ENCODE results near the gene SRRM3. TPM values are rescaled to one million over a fixed set of nuclear protein-coding genes. Genes with fewer than 3 reads are reported as not detected.

The SRRM3 gene
- total RNA-seq, 4 donors from 2014 or later = 1.8 to 2.6 (median 2.1) TPM

DNA sequence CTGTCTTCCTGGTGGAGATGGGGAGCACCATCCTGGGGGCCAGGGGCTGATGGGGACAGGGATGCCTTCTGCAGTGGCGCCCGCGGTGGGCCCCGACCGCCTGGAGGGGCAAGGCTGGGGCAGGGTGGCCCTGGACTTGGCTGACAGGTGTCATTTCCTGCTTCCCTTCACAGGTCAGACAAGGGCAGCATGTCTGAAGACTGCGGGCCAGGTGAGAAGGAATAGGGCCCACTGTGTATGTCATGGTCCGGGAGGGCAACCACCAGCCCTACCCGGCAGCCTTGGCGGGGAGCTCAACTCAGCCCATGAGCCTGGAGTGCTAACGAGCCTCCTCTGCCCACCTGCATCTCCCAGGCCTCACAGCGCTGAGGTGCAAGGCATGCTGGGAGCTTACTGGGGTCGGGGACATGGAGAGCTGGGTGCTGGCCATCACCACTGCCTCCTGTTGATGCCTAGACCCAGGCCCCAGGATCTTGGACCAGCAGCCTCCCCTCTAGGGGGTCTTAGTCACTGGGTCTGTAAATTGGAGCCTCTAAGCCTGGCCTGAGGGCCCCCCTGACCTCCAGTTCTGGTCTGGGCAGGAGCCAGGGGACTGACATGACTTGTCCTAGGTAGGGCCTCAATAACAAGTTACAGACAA, 28.0 kb upstream of the SRRM3 start:
- TF ChIP-seq, protein P1, sequence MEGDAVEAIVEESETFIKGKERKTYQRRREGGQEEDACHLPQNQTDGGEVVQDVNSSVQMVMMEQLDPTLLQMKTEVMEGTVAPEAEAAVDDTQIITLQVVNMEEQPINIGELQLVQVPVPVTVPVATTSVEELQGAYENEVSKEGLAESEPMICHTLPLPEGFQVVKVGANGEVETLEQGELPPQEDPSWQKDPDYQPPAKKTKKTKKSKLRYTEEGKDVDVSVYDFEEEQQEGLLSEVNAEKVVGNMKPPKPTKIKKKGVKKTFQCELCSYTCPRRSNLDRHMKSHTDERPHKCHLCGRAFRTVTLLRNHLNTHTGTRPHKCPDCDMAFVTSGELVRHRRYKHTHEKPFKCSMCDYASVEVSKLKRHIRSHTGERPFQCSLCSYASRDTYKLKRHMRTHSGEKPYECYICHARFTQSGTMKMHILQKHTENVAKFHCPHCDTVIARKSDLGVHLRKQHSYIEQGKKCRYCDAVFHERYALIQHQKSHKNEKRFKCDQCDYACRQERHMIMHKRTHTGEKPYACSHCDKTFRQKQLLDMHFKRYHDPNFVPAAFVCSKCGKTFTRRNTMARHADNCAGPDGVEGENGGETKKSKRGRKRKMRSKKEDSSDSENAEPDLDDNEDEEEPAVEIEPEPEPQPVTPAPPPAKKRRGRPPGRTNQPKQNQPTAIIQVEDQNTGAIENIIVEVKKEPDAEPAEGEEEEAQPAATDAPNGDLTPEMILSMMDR (IDR thresholded peaks at IDR 0.05; ENCODE audit: low read depth) = no peak

DNA sequence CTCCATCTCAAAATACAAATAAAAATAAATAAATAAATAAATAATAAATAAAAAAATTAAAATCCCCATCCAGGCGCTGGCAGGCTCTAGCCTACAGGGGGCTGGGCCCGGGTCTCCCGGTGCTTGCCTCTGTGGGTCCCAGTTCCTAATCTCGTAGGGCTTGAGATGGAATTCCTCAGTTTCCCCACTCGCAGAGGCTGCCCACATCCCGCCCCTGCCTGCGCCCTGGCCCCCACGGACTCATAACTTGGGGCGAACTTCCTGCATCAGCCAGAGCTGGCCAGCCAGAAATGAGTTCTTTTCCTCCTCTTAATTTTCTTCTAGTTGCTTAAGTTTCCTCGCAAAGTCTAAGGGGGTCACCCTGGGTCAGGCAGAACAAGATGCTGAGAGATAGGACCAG, 22.0 kb upstream of the SRRM3 start:
- TF ChIP-seq, protein P1 (IDR thresholded peaks at IDR 0.05; ENCODE audit: low read depth) = no peak

DNA sequence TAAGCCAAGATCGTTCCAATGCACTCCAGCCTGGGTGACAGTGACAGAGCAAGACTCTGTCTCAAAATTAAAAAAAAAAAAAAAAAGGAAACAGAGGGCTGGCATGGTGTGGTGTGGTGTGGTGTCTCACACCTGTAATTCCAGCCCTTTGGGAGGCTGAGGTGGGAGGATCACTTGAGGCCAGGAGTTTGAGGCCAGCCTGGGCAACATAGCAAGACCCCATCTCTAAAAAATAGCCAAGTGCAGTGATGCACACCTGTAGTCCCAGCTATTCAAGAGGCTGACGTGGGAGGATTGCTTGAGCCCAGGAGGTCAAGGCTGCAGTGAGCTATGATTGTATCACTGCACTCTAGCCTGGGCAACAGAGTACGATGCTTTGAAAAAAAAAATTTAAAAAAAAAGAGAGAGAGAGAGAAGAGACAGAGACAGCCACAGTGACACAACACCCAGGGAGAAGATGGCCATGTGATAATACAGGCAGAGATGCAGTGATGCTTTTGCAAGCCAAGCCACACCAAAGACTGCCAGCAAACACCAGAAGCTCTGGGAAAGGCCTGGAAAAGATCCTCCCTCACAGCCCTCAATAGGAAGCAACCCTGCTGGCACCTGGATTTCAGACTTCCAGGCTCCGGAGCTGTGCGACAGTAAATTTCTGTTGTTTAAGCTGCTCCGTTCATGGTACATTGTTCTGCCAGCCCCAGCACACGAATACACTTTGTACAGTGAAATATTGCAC, 19.3 kb upstream of the SRRM3 start:
- TF ChIP-seq, protein P1 (IDR thresholded peaks at IDR 0.05; ENCODE audit: low read depth) = no peak

DNA sequence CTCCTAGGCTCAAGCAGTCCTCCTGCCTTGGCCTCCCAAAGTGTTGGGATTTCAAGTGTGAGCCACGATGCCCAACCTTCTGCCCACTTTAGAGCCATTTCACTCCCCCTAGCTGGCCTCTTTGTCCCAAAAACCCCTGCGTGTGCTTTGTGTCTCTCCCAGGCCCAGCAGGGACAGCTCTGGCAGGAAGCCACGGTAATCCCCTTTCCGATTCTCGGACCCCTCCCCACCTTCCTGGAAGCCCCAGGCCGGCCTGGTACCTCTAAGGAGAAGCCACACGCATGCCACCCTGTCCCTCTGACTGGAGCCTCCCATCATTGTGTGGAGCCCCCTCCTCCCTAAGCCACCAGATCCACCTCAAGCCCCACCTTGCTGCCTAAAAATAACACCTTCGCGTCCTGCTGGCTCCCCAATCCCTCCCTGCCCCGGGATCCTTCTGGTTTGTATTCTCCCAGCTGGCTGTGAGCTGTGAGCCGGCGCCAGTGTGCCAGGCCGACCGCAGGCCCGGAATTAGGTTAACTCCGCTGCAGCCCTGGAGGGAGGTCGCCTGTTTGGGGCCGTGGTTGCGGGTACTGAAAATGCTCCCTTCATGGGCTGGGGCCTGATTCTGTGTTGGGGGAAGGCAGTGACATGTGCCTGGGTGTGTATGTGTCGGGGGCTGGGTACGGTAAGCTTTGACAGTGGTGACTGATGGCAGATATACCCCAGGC, 16.4 kb upstream of the SRRM3 start:
- TF ChIP-seq, protein P1 (IDR thresholded peaks at IDR 0.05; ENCODE audit: low read depth) = no peak

DNA sequence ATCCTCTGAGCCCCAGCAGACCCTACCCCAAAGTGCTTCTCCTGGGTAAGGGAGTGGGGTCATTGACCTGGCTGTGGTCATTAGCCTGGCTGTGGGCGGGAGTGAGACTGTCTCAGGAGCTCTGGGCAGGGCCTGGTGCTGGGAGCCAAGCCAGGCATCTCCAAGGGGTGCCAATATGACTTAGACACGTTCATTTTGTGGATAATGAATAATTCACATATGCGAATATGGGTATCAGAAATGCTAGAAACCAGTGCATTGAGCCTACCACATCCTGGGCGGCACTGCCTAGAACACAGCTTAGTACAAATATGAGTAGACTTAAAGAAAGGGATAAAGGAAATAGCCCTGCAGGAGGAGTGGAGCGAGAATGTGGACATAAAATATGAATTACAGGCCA, 14.4 kb upstream of the SRRM3 start:
- TF ChIP-seq, protein P1 (IDR thresholded peaks at IDR 0.05; ENCODE audit: low read depth) = no peak

DNA sequence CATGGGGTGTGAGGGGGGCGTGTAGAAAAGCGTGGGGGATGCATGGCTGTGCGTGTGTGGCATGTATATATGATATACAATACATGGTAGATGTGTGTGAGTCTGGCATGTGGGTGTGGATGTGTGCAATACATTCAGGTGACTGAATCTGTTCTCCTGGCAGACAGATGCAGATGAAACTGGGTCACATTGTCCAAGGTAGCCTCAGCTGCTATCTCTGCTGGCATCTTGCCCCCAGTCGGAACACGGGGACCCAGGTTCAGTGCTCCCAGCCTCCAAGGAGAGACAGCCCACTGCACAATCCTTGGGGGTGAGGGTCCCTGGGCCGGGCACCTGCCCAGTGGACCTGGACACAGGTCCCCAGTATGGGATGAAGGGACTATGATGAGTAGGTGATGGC, 12.4 kb upstream of the SRRM3 start:
- TF ChIP-seq, protein P1 (IDR thresholded peaks at IDR 0.05; ENCODE audit: low read depth) = no peak

DNA sequence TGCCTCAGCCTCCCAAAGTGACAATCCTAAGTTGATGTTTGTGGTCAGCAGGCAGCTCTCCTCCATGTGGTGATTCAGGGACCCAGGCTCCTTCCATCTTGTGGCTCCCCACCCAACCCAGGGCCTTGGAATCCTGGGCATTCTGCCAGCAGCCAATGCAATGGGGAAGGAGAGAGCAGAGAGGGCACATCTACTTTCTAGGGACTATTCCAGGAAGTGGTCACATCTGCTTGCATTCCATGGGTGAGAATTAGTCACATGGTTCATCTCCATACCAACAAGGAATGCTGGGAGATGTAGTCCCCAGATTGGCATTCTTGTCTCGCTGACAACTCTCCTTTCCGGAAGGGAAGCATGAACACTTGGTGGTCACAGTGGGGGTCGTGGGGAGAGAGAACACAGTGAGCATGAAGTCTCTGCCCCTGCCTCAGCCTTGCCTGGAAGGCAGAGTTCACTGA, 9.9 kb upstream of the SRRM3 start:
- TF ChIP-seq, protein P1 (IDR thresholded peaks at IDR 0.05; ENCODE audit: low read depth) = no peak

Data from subcutaneous adipose tissue (tissue), 4 donors.